HCT116 (cell line): ENCODE measurements around the gene ARMC2. TPM values are rescaled to one million over a fixed set of nuclear protein-coding genes. Genes with fewer than 3 reads are reported as not detected.

Experiments
- ATAC-seq: fragments of 200-7000 bp; cut with Tn5 transposase; 2 replicates; pipeline ENCODE4 v1.9.1; 2020; ENCODE audit warnings: mild to moderate bottlenecking, moderate library complexity
- BruUV-seq: library from RNA; stranded (reverse); fragments of 400-500 nt; replicated peaks from 2 replicates; lab custom pipeline; 2021; lab: Mats Ljungman, UMichigan
- CTCF ChIA-PET: fragments of 300-600 bp; sonication (Branson Sonifier 250); formaldehyde crosslinking; loops from one replicate; lab custom pipeline; 2021; ENCODE audit warnings: antibody characterized with exemption; lab: Charles Lee
- POLR2A ChIA-PET: fragments of 300-600, 350-600 bp; sonication (Branson Sonifier 250); formaldehyde crosslinking; loops from one replicate; lab custom pipeline; 2021; ENCODE audit warnings: antibody characterized with exemption; lab: Charles Lee
- RAD21 ChIA-PET, 2 experiments: fragments of 300-600 bp; sonication (Branson Sonifier 250); formaldehyde crosslinking; loops; one replicate each; lab custom pipeline; 2023; ENCODE audit warnings: low total read pairs in 2 of 2; ENCODE audit not compliant: uncharacterized antibody in 2 of 2, unreplicated experiment in 2 of 2, low non-redundant PET in 1 of 2; lab: Charles Lee
- DNase-seq: peaks from one replicate; pipeline ENCODE4 v3.0.0-alpha.2; 2010; ENCODE audit warnings: low read depth, low spot score
- H2AFZ ChIP-seq: fragments of 200-600 bp; shearing (Covaris generic), sonication (generic); 2 replicates; pipeline ENCODE4 v1.6.1; 2017; ENCODE audit warnings: low read depth, mixed run types, mixed read lengths, antibody characterized with exemption, low read length; ENCODE audit not compliant: poor library complexity, severe bottlenecking
- H3K27ac ChIP-seq: 2 replicates; pipeline ENCODE4 v1.5.1; 2012; ENCODE audit warnings: low read depth, low read length
- H3K27me3 ChIP-seq: fragments of 200-600 bp; sonication (generic); 2 replicates; pipeline ENCODE4 v1.6.1; 2016; ENCODE audit warnings: mixed run types, low read length, mixed read lengths; ENCODE audit not compliant: insufficient read depth
- H3K36me3 ChIP-seq, 2 experiments: fragments of 200-500 bp in 1 of 2; fragments of 200-600 bp in 1 of 2; sonication (Bioruptor generic) in 1 of 2; sonication (generic) in 1 of 2; 2 replicates each; pipeline versions ENCODE4 v1.5.1 to v1.6.1; 2014 to 2016; ENCODE audit warnings: low read length in 2 of 2, inconsistent platforms in 1 of 2, mixed read lengths in 1 of 2, mixed run types in 1 of 2; ENCODE audit not compliant: insufficient read depth in 2 of 2, control insufficient read depth in 1 of 2
- H3K4me1 ChIP-seq, 2 experiments: fragments of 200-600 bp in 1 of 2; sonication (generic) in 1 of 2; 2 replicates each; pipeline versions ENCODE4 v1.5.1 to v1.6.1; 2012 to 2017; ENCODE audit warnings: low read length in 2 of 2, inconsistent platforms in 1 of 2, mild to moderate bottlenecking in 1 of 2, mixed read lengths in 1 of 2, mixed run types in 1 of 2, moderate library complexity in 1 of 2; ENCODE audit not compliant: insufficient read depth in 2 of 2, control insufficient read depth in 1 of 2
- H3K4me2 ChIP-seq: fragments of 200-600 bp; sonication (generic); 2 replicates; pipeline ENCODE4 v1.6.1; 2017; ENCODE audit warnings: mixed run types, low read length, mixed read lengths
- H3K4me3 ChIP-seq, 2 experiments: fragments of 200-600 bp in 1 of 2; sonication (generic) in 1 of 2; replicated peaks in 1 of 2; 2 replicates each; pipeline ENCODE4 v1.5.1; 2011 to 2016; ENCODE audit warnings: low read length in 2 of 2, control low read depth in 1 of 2, low read depth in 1 of 2, mild to moderate bottlenecking in 1 of 2, mixed read lengths in 1 of 2, mixed run types in 1 of 2
- H3K79me2 ChIP-seq: fragments of 200-600 bp; sonication (generic); 2 replicates; pipeline ENCODE4 v1.6.1; 2017; ENCODE audit warnings: mild to moderate bottlenecking, mixed run types, low read length, moderate library complexity, mixed read lengths; ENCODE audit not compliant: insufficient read depth
- H3K9ac ChIP-seq: fragments of 200-600 bp; sonication (generic); 2 replicates; pipeline ENCODE4 v1.6.1; 2016; ENCODE audit warnings: low read length, mixed read lengths
- H3K9me2 ChIP-seq: fragments of 200-600 bp; sonication (generic), shearing (Covaris generic); 2 replicates; pipeline ENCODE4 v1.6.1; 2017; ENCODE audit warnings: mixed run types, mild to moderate bottlenecking, moderate library complexity; ENCODE audit not compliant: insufficient read depth
- H3K9me3 ChIP-seq, 2 experiments: fragments of 200-500 bp in 1 of 2; fragments of 200-600 bp in 1 of 2; sonication (Bioruptor generic) in 1 of 2; sonication (generic) in 1 of 2; 2 replicates each; pipeline ENCODE4 v1.6.1; 2014 to 2017; ENCODE audit warnings: low read length in 2 of 2, mixed read lengths in 2 of 2, inconsistent platforms in 1 of 2, low read depth in 1 of 2, mild to moderate bottlenecking in 1 of 2, mixed run types in 1 of 2, moderate library complexity in 1 of 2; ENCODE audit not compliant: control insufficient read depth in 1 of 2, insufficient read depth in 1 of 2
- H4K20me1 ChIP-seq: fragments of 200-600 bp; sonication (generic), shearing (Covaris generic); 2 replicates; pipeline ENCODE4 v1.6.1; 2017; ENCODE audit warnings: mixed run types, mild to moderate bottlenecking, moderate library complexity; ENCODE audit not compliant: insufficient read depth
- CBX3 ChIP-seq: IDR thresholded peaks from 2 replicates; pipeline ENCODE4 v1.6.1; 2012; ENCODE audit warnings: low read depth
- CEBPB ChIP-seq: IDR thresholded peaks from 2 replicates; pipeline ENCODE4 v1.6.1; 2012; ENCODE audit warnings: low read depth
- ELF1 ChIP-seq: IDR thresholded peaks from 2 replicates; pipeline ENCODE4 v1.6.1; 2012; ENCODE audit warnings: low read depth, borderline replicate concordance
- EZH2 ChIP-seq: fragments of 200-600 bp; sonication (generic); IDR thresholded peaks from 2 replicates; pipeline ENCODE4 v1.6.1; 2017; ENCODE audit warnings: antibody characterized with exemption, mixed run types
- FOSL1 ChIP-seq: IDR thresholded peaks from 2 replicates; pipeline ENCODE4 v1.6.1; 2012; ENCODE audit warnings: low read depth
- JUND ChIP-seq: IDR thresholded peaks from 2 replicates; pipeline ENCODE4 v1.6.1; 2012
- POLR2A ChIP-seq: IDR thresholded peaks from 2 replicates; pipeline ENCODE4 v1.7.0; 2011; ENCODE audit warnings: borderline replicate concordance; ENCODE audit not compliant: insufficient read depth, insufficient read length; ENCODE audit errors: extremely low read depth
- POLR2AphosphoS5 ChIP-seq: IDR thresholded peaks from 2 replicates; pipeline ENCODE4 v1.6.1; 2011; ENCODE audit warnings: mild to moderate bottlenecking, low read depth, low read length, moderate library complexity
- RAD21 ChIP-seq: IDR thresholded peaks from 2 replicates; pipeline ENCODE4 v1.6.1; 2012; ENCODE audit warnings: low read depth, mild to moderate bottlenecking
- SP1 ChIP-seq: IDR thresholded peaks from 2 replicates; pipeline ENCODE4 v1.6.1; 2012; ENCODE audit warnings: low read depth
- SRF ChIP-seq: IDR thresholded peaks from 2 replicates; pipeline ENCODE4 v1.6.1; 2012; ENCODE audit warnings: low read depth
- TCF7L2 ChIP-seq: IDR thresholded peaks from 2 replicates; pipeline ENCODE4 v1.7.0; 2011; ENCODE audit warnings: borderline replicate concordance, inconsistent platforms; ENCODE audit not compliant: insufficient read depth, insufficient read length; ENCODE audit errors: extremely low read depth
- YY1 ChIP-seq: IDR thresholded peaks from 2 replicates; pipeline ENCODE4 v1.6.1; 2011; ENCODE audit warnings: low read length, low read depth, moderate library complexity, mild to moderate bottlenecking; ENCODE audit not compliant: insufficient replicate concordance; ENCODE audit errors: extremely low read depth
- ZFX ChIP-seq: fragments of 450-650 bp; IDR thresholded peaks from 2 replicates; pipeline ENCODE4 v1.6.1; 2017
- ZNF274 ChIP-seq: fragments of 200-500 bp; sonication (Bioruptor generic); IDR thresholded peaks from 2 replicates; pipeline ENCODE4 v1.6.1; 2014; ENCODE audit warnings: mild to moderate bottlenecking, low read depth, low read length, inconsistent platforms
- intact Hi-C: fragments of 100-400 bp; cut with micrococcal nuclease; formaldehyde crosslinking; loops from 2 replicates; pipeline ENCODE4 v1.10.0; 2022
- total RNA-seq: library from RNA; stranded (reverse); gene quantifications from one replicate; pipeline ENCODE4 v1.2.1, GENCODE V29; 2021; ENCODE audit not compliant: unreplicated experiment
- TF ChIP-seq, protein P1 (sequence below): IDR thresholded peaks from 2 replicates; pipeline ENCODE4 v1.6.1; 2012
- TF ChIP-seq, protein P2 (sequence below): IDR thresholded peaks from 2 replicates; pipeline ENCODE4 v1.6.1; 2012
- TF ChIP-seq, protein P3 (sequence below): IDR thresholded peaks from 2 replicates; pipeline ENCODE4 v1.6.1; 2012; ENCODE audit warnings: low read depth
- TF ChIP-seq, protein P4 (sequence below): IDR thresholded peaks from 2 replicates; pipeline ENCODE4 v1.6.1; 2011; ENCODE audit warnings: mild to moderate bottlenecking, low read length, moderate library complexity; ENCODE audit not compliant: insufficient replicate concordance; ENCODE audit errors: extremely low read depth
- TF ChIP-seq, protein P5 (sequence below), 3 experiments: fragments of 200-600 bp in 1 of 3; sonication (generic) in 1 of 3; IDR thresholded peaks in 2 of 3; conservative IDR thresholded peaks in 1 of 3; 2 replicates each; pipeline ENCODE4 v1.5.1; 2012 to 2017; ENCODE audit warnings: low read depth in 2 of 3, low read length in 2 of 3, antibody characterized with exemption in 1 of 3, borderline replicate concordance in 1 of 3, control low read depth in 1 of 3, mild to moderate bottlenecking in 1 of 3, mixed read lengths in 1 of 3, mixed run types in 1 of 3, moderate library complexity in 1 of 3; ENCODE audit not compliant: insufficient read depth in 1 of 3

The ARMC2 gene
- total RNA-seq, 1 experiment from 2014 or later = 3.6 TPM

DNA sequence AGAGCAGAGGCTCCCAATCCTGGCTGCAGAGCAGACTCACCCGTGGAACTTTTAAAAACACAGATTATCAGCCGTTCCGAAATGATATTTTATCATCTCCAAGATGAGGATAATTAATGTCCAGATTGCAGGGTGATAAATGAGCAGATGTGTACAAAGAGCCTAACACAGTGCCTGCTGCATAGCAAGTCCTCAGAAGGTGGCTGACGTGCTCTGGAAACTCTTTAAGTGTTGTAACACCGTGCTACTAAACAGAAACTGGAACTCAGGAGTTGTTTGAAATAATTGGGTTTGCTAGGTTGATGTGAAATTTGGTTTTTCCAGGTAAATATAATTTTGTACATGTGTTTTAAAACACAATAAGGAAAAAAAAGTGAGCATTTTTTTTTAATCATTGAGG lies 118.0 kb downstream of the ARMC2 start:
- DNase-seq = no peak
- Histone ChIP-seq H3K36me3 (no peaks in the 10 kb centered on the region), H4K20me1 (no peaks in the 10 kb centered on the region), H3K9me2 (no peaks in the 10 kb centered on the region), H2AFZ (no peak overlapping the region), H3K9ac (no peak overlapping the region), H3K4me1 (peaks cover 5 to 12% of the 10 kb centered on the region in 2 experiments; a peak in 2 of 4 replicates), H3K4me2 (no peak overlapping the region; the same call in 1 of the 2 replicates), H3K27ac (no peak overlapping the region), H3K4me3 (no peak overlapping the region), H3K79me2 (no peaks in the 10 kb centered on the region), H3K27me3 (no peaks in the 10 kb centered on the region), H3K9me3 (no peaks in the 10 kb centered on the region)
- intact Hi-C loops = no loop called here
- POLR2A ChIA-PET = no interaction called here
- BruUV-seq = no TSS peak
- CTCF ChIA-PET = no interaction called here
- ATAC-seq = no peak
- TF ChIP-seq, protein P1, sequence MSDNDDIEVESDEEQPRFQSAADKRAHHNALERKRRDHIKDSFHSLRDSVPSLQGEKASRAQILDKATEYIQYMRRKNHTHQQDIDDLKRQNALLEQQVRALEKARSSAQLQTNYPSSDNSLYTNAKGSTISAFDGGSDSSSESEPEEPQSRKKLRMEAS = no peak
- TF ChIP-seq POLR2A (no peak), CEBPB (no peak), JUND (no peak), ZNF274 (no peak), YY1 (no peak), POLR2AphosphoS5 (no peak), ZFX (no peak), SP1 (no peak), SRF (no peak), CBX3 (no peak), ELF1 (no peak), RAD21 (no peak), FOSL1 (no peak), TCF7L2 (no peak), EZH2 (no peak)
- TF ChIP-seq, protein P2, sequence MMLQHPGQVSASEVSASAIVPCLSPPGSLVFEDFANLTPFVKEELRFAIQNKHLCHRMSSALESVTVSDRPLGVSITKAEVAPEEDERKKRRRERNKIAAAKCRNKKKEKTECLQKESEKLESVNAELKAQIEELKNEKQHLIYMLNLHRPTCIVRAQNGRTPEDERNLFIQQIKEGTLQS = no peak
- TF ChIP-seq, protein P3, sequence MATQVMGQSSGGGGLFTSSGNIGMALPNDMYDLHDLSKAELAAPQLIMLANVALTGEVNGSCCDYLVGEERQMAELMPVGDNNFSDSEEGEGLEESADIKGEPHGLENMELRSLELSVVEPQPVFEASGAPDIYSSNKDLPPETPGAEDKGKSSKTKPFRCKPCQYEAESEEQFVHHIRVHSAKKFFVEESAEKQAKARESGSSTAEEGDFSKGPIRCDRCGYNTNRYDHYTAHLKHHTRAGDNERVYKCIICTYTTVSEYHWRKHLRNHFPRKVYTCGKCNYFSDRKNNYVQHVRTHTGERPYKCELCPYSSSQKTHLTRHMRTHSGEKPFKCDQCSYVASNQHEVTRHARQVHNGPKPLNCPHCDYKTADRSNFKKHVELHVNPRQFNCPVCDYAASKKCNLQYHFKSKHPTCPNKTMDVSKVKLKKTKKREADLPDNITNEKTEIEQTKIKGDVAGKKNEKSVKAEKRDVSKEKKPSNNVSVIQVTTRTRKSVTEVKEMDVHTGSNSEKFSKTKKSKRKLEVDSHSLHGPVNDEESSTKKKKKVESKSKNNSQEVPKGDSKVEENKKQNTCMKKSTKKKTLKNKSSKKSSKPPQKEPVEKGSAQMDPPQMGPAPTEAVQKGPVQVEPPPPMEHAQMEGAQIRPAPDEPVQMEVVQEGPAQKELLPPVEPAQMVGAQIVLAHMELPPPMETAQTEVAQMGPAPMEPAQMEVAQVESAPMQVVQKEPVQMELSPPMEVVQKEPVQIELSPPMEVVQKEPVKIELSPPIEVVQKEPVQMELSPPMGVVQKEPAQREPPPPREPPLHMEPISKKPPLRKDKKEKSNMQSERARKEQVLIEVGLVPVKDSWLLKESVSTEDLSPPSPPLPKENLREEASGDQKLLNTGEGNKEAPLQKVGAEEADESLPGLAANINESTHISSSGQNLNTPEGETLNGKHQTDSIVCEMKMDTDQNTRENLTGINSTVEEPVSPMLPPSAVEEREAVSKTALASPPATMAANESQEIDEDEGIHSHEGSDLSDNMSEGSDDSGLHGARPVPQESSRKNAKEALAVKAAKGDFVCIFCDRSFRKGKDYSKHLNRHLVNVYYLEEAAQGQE = no peak
- TF ChIP-seq, protein P4, sequence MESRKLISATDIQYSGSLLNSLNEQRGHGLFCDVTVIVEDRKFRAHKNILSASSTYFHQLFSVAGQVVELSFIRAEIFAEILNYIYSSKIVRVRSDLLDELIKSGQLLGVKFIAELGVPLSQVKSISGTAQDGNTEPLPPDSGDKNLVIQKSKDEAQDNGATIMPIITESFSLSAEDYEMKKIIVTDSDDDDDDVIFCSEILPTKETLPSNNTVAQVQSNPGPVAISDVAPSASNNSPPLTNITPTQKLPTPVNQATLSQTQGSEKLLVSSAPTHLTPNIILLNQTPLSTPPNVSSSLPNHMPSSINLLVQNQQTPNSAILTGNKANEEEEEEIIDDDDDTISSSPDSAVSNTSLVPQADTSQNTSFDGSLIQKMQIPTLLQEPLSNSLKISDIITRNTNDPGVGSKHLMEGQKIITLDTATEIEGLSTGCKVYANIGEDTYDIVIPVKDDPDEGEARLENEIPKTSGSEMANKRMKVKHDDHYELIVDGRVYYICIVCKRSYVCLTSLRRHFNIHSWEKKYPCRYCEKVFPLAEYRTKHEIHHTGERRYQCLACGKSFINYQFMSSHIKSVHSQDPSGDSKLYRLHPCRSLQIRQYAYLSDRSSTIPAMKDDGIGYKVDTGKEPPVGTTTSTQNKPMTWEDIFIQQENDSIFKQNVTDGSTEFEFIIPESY = no peak
- TF ChIP-seq, protein P5, sequence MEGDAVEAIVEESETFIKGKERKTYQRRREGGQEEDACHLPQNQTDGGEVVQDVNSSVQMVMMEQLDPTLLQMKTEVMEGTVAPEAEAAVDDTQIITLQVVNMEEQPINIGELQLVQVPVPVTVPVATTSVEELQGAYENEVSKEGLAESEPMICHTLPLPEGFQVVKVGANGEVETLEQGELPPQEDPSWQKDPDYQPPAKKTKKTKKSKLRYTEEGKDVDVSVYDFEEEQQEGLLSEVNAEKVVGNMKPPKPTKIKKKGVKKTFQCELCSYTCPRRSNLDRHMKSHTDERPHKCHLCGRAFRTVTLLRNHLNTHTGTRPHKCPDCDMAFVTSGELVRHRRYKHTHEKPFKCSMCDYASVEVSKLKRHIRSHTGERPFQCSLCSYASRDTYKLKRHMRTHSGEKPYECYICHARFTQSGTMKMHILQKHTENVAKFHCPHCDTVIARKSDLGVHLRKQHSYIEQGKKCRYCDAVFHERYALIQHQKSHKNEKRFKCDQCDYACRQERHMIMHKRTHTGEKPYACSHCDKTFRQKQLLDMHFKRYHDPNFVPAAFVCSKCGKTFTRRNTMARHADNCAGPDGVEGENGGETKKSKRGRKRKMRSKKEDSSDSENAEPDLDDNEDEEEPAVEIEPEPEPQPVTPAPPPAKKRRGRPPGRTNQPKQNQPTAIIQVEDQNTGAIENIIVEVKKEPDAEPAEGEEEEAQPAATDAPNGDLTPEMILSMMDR (IDR thresholded peaks at IDR 0.05 in 2 of 3, conservative IDR thresholded peaks at IDR 0.05 in 1 of 3; ENCODE audit: borderline replicate concordance in 1 of 3, insufficient read depth in 1 of 3, low read depth in 2 of 3, low read length in 2 of 3) = no peak
- RAD21 ChIA-PET = no interaction called here
